HCT116 (cell line): Measurements from ENCODE around the gene LOXHD1. TPM values are rescaled to one million over a fixed set of nuclear protein-coding genes. Genes with fewer than 3 reads are reported as not detected.

Experiments used
- ATAC-seq: fragments of 200-7000 bp; cut with Tn5 transposase; 2 replicates; pipeline ENCODE4 v1.9.1; 2020; ENCODE audit warnings: mild to moderate bottlenecking, moderate library complexity
- BruUV-seq: library from RNA; stranded (reverse); fragments of 400-500 nt; replicated peaks from 2 replicates; lab custom pipeline; 2021; lab: Mats Ljungman, UMichigan
- CTCF ChIA-PET: fragments of 300-600 bp; sonication (Branson Sonifier 250); formaldehyde crosslinking; loops from one replicate; lab custom pipeline; 2021; ENCODE audit warnings: antibody characterized with exemption; lab: Charles Lee
- POLR2A ChIA-PET: fragments of 300-600, 350-600 bp; sonication (Branson Sonifier 250); formaldehyde crosslinking; loops from one replicate; lab custom pipeline; 2021; ENCODE audit warnings: antibody characterized with exemption; lab: Charles Lee
- RAD21 ChIA-PET, 2 experiments: fragments of 300-600 bp; sonication (Branson Sonifier 250); formaldehyde crosslinking; loops; one replicate each; lab custom pipeline; 2023; ENCODE audit warnings: low total read pairs in 2 of 2; ENCODE audit not compliant: uncharacterized antibody in 2 of 2, unreplicated experiment in 2 of 2, low non-redundant PET in 1 of 2; lab: Charles Lee
- DNase-seq: peaks from one replicate; pipeline ENCODE4 v3.0.0-alpha.2; 2010; ENCODE audit warnings: low read depth, low spot score
- H2AFZ ChIP-seq: fragments of 200-600 bp; shearing (Covaris generic), sonication (generic); 2 replicates; pipeline ENCODE4 v1.6.1; 2017; ENCODE audit warnings: low read depth, mixed run types, mixed read lengths, antibody characterized with exemption, low read length; ENCODE audit not compliant: poor library complexity, severe bottlenecking
- H3K27ac ChIP-seq: 2 replicates; pipeline ENCODE4 v1.5.1; 2012; ENCODE audit warnings: low read depth, low read length
- H3K27me3 ChIP-seq: fragments of 200-600 bp; sonication (generic); 2 replicates; pipeline ENCODE4 v1.6.1; 2016; ENCODE audit warnings: mixed run types, low read length, mixed read lengths; ENCODE audit not compliant: insufficient read depth
- H3K36me3 ChIP-seq, 2 experiments: fragments of 200-500 bp in 1 of 2; fragments of 200-600 bp in 1 of 2; sonication (Bioruptor generic) in 1 of 2; sonication (generic) in 1 of 2; 2 replicates each; pipeline versions ENCODE4 v1.5.1 to v1.6.1; 2014 to 2016; ENCODE audit warnings: low read length in 2 of 2, inconsistent platforms in 1 of 2, mixed read lengths in 1 of 2, mixed run types in 1 of 2; ENCODE audit not compliant: insufficient read depth in 2 of 2, control insufficient read depth in 1 of 2
- H3K4me1 ChIP-seq, 2 experiments: fragments of 200-600 bp in 1 of 2; sonication (generic) in 1 of 2; 2 replicates each; pipeline versions ENCODE4 v1.5.1 to v1.6.1; 2012 to 2017; ENCODE audit warnings: low read length in 2 of 2, inconsistent platforms in 1 of 2, mild to moderate bottlenecking in 1 of 2, mixed read lengths in 1 of 2, mixed run types in 1 of 2, moderate library complexity in 1 of 2; ENCODE audit not compliant: insufficient read depth in 2 of 2, control insufficient read depth in 1 of 2
- H3K4me2 ChIP-seq: fragments of 200-600 bp; sonication (generic); 2 replicates; pipeline ENCODE4 v1.6.1; 2017; ENCODE audit warnings: mixed run types, low read length, mixed read lengths
- H3K4me3 ChIP-seq, 2 experiments: fragments of 200-600 bp in 1 of 2; sonication (generic) in 1 of 2; replicated peaks in 1 of 2; 2 replicates each; pipeline ENCODE4 v1.5.1; 2011 to 2016; ENCODE audit warnings: low read length in 2 of 2, control low read depth in 1 of 2, low read depth in 1 of 2, mild to moderate bottlenecking in 1 of 2, mixed read lengths in 1 of 2, mixed run types in 1 of 2
- H3K79me2 ChIP-seq: fragments of 200-600 bp; sonication (generic); 2 replicates; pipeline ENCODE4 v1.6.1; 2017; ENCODE audit warnings: mild to moderate bottlenecking, mixed run types, low read length, moderate library complexity, mixed read lengths; ENCODE audit not compliant: insufficient read depth
- H3K9ac ChIP-seq: fragments of 200-600 bp; sonication (generic); 2 replicates; pipeline ENCODE4 v1.6.1; 2016; ENCODE audit warnings: low read length, mixed read lengths
- H3K9me2 ChIP-seq: fragments of 200-600 bp; sonication (generic), shearing (Covaris generic); 2 replicates; pipeline ENCODE4 v1.6.1; 2017; ENCODE audit warnings: mixed run types, mild to moderate bottlenecking, moderate library complexity; ENCODE audit not compliant: insufficient read depth
- H3K9me3 ChIP-seq, 2 experiments: fragments of 200-500 bp in 1 of 2; fragments of 200-600 bp in 1 of 2; sonication (Bioruptor generic) in 1 of 2; sonication (generic) in 1 of 2; 2 replicates each; pipeline ENCODE4 v1.6.1; 2014 to 2017; ENCODE audit warnings: low read length in 2 of 2, mixed read lengths in 2 of 2, inconsistent platforms in 1 of 2, low read depth in 1 of 2, mild to moderate bottlenecking in 1 of 2, mixed run types in 1 of 2, moderate library complexity in 1 of 2; ENCODE audit not compliant: control insufficient read depth in 1 of 2, insufficient read depth in 1 of 2
- H4K20me1 ChIP-seq: fragments of 200-600 bp; sonication (generic), shearing (Covaris generic); 2 replicates; pipeline ENCODE4 v1.6.1; 2017; ENCODE audit warnings: mixed run types, mild to moderate bottlenecking, moderate library complexity; ENCODE audit not compliant: insufficient read depth
- ELF1 ChIP-seq: IDR thresholded peaks from 2 replicates; pipeline ENCODE4 v1.6.1; 2012; ENCODE audit warnings: low read depth, borderline replicate concordance
- EZH2 ChIP-seq: fragments of 200-600 bp; sonication (generic); IDR thresholded peaks from 2 replicates; pipeline ENCODE4 v1.6.1; 2017; ENCODE audit warnings: antibody characterized with exemption, mixed run types
- EZH2phosphoT487 ChIP-seq: fragments of 200-600 bp; IDR thresholded peaks from 2 replicates; pipeline ENCODE4 v1.6.1; 2018; ENCODE audit warnings: antibody characterized with exemption, borderline replicate concordance
- JUND ChIP-seq: IDR thresholded peaks from 2 replicates; pipeline ENCODE4 v1.6.1; 2012
- MAX ChIP-seq: IDR thresholded peaks from 2 replicates; pipeline ENCODE4 v1.6.1; 2012
- POLR2A ChIP-seq: IDR thresholded peaks from 2 replicates; pipeline ENCODE4 v1.7.0; 2011; ENCODE audit warnings: borderline replicate concordance; ENCODE audit not compliant: insufficient read depth, insufficient read length; ENCODE audit errors: extremely low read depth
- SP1 ChIP-seq: IDR thresholded peaks from 2 replicates; pipeline ENCODE4 v1.6.1; 2012; ENCODE audit warnings: low read depth
- YY1 ChIP-seq: IDR thresholded peaks from 2 replicates; pipeline ENCODE4 v1.6.1; 2011; ENCODE audit warnings: low read length, low read depth, moderate library complexity, mild to moderate bottlenecking; ENCODE audit not compliant: insufficient replicate concordance; ENCODE audit errors: extremely low read depth
- ZFX ChIP-seq: fragments of 450-650 bp; IDR thresholded peaks from 2 replicates; pipeline ENCODE4 v1.6.1; 2017
- intact Hi-C: fragments of 100-400 bp; cut with micrococcal nuclease; formaldehyde crosslinking; loops from 2 replicates; pipeline ENCODE4 v1.10.0; 2022
- total RNA-seq: library from RNA; stranded (reverse); gene quantifications from one replicate; pipeline ENCODE4 v1.2.1, GENCODE V29; 2021; ENCODE audit not compliant: unreplicated experiment
- TF ChIP-seq, protein P1 (sequence below): IDR thresholded peaks from 2 replicates; pipeline ENCODE4 v1.6.1; 2012; ENCODE audit warnings: low read depth

LOXHD1 gene
- total RNA-seq, 1 experiment from 2014 or later, result not detected

DNA sequence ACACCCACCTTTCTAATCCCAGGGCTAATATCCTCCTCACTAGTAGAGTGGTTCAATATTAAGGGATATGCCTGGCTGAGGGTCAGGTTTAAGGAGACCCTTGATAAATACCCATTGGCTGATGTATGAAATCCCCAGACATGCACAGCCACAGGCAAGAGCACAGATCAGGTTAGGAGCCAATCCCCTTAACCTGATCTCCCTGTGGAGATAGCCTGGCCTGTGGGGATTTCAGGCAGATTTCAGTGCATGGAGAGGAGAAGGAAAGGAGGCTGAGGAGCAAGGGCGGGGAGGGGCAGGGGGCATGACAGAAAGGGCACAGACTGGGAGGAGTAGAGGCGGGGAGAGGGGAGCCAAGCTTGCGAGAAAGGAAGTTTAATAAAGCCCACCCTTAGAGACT is 129.0 kb downstream of the LOXHD1 start:
- Histone ChIP-seq H3K36me3 (no peaks in the 10 kb centered on the region), H3K9me3 (no peaks in the 10 kb centered on the region), H3K9me2 (no peaks in the 10 kb centered on the region), H3K4me3 (no peak overlapping the region), H3K79me2 (no peaks in the 10 kb centered on the region), H3K9ac (no peak overlapping the region), H3K4me2 (no peak overlapping the region), H3K27ac (no peak overlapping the region), H3K27me3 (peaks cover 4% of the 10 kb centered on the region), H3K4me1 (no peaks in the 10 kb centered on the region), H4K20me1 (no peaks in the 10 kb centered on the region), H2AFZ (no peak overlapping the region)
- no TSS peak for BruUV-seq
- ChIA-PET CTCF (interaction anchor here (2.2 kb wide), 1 partner anchor 130 kb away, joined by 10 read pairs; no protein-coding TSS in a partner anchor), RAD21 (no interaction called here), POLR2A (no interaction called here)
- TF ChIP-seq YY1 (no peak), POLR2A (no peak), EZH2phosphoT487 (no peak), ZFX (no peak), SP1 (no peak), MAX (no peak), JUND (no peak), EZH2 (no peak), ELF1 (no peak)
- TF ChIP-seq, protein P1, sequence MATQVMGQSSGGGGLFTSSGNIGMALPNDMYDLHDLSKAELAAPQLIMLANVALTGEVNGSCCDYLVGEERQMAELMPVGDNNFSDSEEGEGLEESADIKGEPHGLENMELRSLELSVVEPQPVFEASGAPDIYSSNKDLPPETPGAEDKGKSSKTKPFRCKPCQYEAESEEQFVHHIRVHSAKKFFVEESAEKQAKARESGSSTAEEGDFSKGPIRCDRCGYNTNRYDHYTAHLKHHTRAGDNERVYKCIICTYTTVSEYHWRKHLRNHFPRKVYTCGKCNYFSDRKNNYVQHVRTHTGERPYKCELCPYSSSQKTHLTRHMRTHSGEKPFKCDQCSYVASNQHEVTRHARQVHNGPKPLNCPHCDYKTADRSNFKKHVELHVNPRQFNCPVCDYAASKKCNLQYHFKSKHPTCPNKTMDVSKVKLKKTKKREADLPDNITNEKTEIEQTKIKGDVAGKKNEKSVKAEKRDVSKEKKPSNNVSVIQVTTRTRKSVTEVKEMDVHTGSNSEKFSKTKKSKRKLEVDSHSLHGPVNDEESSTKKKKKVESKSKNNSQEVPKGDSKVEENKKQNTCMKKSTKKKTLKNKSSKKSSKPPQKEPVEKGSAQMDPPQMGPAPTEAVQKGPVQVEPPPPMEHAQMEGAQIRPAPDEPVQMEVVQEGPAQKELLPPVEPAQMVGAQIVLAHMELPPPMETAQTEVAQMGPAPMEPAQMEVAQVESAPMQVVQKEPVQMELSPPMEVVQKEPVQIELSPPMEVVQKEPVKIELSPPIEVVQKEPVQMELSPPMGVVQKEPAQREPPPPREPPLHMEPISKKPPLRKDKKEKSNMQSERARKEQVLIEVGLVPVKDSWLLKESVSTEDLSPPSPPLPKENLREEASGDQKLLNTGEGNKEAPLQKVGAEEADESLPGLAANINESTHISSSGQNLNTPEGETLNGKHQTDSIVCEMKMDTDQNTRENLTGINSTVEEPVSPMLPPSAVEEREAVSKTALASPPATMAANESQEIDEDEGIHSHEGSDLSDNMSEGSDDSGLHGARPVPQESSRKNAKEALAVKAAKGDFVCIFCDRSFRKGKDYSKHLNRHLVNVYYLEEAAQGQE, result no peak
- DNase-seq, result no peak
- ATAC-seq, result no peak
- intact Hi-C loops, result no loop called here
